ENCODE results near the gene UBXN6.
A peak's percentile ranks its signal among the peaks of the same experiment; 100 is the strongest.

UBXN6 gene

DNA sequence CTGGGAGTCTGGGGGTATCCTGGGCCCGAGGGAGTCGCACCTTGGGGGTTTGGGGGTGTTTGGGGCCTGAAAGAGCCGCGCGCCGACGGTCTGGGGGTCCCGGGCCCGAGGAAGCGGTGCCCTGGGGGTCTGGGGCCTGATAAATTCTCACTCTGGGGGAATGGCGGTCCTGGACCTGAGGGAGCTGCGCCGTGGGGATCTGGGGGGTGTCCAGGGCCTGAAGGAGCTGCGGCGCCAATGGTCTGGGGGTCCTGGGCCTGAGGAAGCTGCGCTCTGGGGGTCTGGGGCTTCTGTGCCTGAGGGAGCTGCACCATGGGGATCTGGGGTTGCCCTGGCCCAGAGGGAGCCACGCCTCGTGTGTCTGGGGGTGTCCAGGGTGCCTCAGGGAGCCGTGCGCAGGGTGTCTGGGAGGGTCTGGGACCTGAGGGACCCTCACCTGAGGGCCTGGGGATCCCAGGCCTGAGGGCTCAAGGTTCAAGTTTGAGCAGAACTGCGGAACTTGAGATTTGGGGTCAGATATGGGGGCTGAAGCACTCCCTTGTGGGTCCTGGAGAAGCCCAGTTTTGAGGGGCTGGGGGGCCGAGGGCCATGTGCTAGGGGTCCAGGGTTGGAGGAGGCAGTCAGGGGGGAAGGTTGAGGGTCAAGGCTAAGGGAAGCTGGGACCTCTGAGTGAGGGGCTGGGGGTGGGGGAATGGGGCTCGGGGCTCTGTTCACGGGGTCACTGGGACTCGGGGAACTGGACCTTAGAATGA lies 15.6 kb upstream of the UBXN6 start:
- peak overlapping the region; percentile 96 for H3K4me3 ChIP-seq (ENCODE audit: low read depth, low read length)
- DNase-seq (ENCODE audit: low read depth), result no peak
- in situ Hi-C loops (cut with HindIII; ENCODE audit: low sequenced_read_pairs), result no loop called here
- TF ChIP-seq CTCF (IDR thresholded peaks at IDR 0.05; ENCODE audit: low read depth, low read length, missing control alignments), result no peak

GRCh38 chr19:4472174-4472974 lies 14.8 kb upstream of the UBXN6 start, which contains the start of gene HDGFL2:
Gene HDGFL2, plus strand, starts transcription at chr19:4472297. Its CDS starts 54 bp downstream, at chr19:4472351.
- DNase-seq (ENCODE audit: low read depth), result no peak
- in situ Hi-C loops (cut with HindIII; ENCODE audit: low sequenced_read_pairs), result no loop called here
- peak within 1 kb of the TSS; percentile 96 for H3K4me3 ChIP-seq (ENCODE audit: low read depth, low read length)
- no peak for TF ChIP-seq CTCF (IDR thresholded peaks at IDR 0.05; ENCODE audit: low read depth, low read length, missing control alignments)

DNA sequence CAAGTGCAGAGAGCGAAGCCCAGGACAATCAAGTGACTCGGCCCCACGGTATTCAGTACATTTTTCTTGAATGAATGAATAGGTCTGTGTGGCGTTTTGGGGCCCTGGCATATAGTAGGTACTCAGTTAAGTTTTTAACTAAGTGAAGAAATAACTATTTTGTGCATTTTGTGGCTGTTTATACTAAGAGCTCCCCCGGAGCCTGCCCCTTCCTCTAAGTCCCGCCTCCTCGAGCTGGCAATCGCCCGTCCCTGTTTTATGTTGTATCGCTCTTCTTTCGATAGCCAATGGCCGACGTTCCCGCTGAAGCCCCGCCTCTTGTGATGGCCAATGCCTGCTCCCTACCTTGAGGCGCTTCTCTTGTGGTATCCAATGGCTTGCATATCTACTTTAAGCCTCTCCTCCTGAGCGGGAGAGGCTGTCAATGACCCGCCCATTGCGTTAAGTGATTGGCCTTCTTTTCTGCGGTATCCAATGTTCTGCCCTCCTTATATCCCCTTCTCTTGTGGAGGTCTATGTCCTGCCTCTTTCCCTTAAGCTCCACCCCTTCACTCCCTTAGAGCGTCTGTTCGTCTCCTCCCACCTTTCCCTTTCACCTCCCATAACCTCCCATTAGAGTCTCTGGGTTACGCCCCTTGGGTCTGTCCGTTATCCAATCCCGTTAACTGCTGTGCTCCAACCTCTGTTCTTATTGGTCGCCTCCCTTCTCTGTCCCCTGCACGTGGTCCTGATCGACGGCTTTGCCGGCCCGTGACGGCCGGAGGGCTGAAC lies 14.0 kb upstream of the UBXN6 start:
- H3K4me3 ChIP-seq (ENCODE audit: low read depth, low read length), result peak overlapping the region; percentile 57
- in situ Hi-C loops (cut with HindIII; ENCODE audit: low sequenced_read_pairs), result no loop called here
- TF ChIP-seq CTCF (IDR thresholded peaks at IDR 0.05; ENCODE audit: low read depth, low read length, missing control alignments), result no peak
- DNase-seq (ENCODE audit: low read depth), result peak; percentile 100

- no peak for DNase-seq (ENCODE audit: low read depth)
- in situ Hi-C loops (cut with HindIII; ENCODE audit: low sequenced_read_pairs), result no loop called here
- H3K4me3 ChIP-seq (ENCODE audit: low read depth, low read length), result no peak overlapping the region
- TF ChIP-seq CTCF (IDR thresholded peaks at IDR 0.05; ENCODE audit: low read depth, low read length, missing control alignments), result no peak
These were observed 10.2 kb upstream of the UBXN6 start for GRCh38 chr19:4467835-4468234.

DNA sequence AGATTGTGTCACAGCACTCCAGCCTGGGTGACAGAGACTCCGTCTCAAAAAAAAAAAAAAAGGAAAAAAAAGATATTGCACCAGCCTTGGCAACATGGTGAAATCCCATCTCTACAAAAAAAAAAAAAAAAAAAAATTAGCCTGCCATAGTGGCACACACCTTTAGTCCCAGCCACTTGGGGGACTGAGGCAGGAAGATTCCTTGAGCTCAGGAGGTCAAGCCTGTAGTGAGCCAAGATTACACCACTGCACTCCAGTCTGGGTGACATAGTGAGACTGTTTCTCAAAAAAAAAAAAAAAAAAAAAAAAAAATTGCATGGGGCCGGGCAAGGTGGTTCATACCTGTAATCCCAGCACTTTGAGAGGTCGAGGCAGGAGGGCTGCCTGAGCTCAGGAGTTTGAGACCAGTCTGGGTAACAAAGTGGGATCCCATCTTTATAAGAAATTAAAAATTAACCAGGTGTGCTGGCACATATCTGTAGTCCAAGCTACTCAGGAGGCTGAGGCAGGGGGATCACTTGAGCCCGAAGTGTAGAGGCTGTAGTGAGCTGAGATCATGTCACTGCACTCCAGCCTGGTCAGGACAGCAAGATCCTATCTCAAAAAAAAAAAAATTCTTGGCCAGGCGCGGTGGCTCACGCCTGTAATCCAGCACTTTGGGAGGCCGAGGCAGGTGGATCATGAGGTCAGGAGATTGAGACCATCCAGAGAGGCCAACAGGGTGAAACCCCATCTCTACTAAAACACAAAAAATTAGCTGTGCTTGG lies 7.4 kb upstream of the UBXN6 start:
- DNase-seq (ENCODE audit: low read depth), result no peak
- in situ Hi-C loops (cut with HindIII; ENCODE audit: low sequenced_read_pairs), result no loop called here
- TF ChIP-seq CTCF (IDR thresholded peaks at IDR 0.05; ENCODE audit: low read depth, low read length, missing control alignments), result no peak
- no peak overlapping the region for H3K4me3 ChIP-seq (ENCODE audit: low read depth, low read length)

Measured in astrocyte of the cerebellum (primary cell).